Jurkat, Clone E6-1 (cell line): ENCODE results near the gene SRGAP3.

ENCODE experiments used
- DNase-seq: peaks from one replicate; pipeline ENCODE4 v3.0.0-alpha.2; 2011; ENCODE audit warnings: low read depth, low spot score
- H3K4me3 ChIP-seq: 2 replicates; pipeline ENCODE4 v1.5.1; 2011; ENCODE audit warnings: mild to moderate bottlenecking, low read length, control low read depth, moderate library complexity

The SRGAP3 gene

DNA sequence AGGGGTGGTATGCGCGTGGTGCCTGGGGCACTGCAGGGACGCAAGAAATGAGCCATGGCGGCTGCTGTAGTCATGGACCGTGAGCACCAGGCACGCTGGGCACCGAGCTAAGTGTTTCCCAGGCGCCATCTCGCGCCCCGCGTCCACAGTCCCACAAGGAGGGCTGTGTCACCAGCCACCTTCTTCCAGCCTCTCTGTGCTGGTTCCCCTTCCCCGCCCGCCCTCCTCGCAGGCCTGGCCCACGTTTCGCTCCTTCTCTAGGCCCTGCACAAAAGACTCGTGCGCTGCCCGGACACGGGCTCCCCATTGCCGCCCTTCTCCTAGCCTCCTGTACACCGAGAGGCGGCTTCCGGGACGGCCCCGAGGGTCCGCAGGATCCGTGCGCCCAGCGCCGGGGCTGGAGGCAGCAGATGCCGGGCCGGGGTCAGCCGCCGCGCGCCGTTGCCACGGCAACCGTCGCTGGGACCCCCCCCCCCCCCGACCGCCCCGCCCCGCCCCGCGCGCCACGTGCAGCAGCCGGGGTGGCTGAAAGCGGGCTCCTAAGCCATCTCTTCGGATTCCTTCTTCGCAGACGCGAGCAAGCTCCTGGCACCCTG, 113.4 kb downstream of the SRGAP3 start:
- H3K4me3 ChIP-seq = no peak overlapping the region
- DNase-seq = no peak

DNA sequence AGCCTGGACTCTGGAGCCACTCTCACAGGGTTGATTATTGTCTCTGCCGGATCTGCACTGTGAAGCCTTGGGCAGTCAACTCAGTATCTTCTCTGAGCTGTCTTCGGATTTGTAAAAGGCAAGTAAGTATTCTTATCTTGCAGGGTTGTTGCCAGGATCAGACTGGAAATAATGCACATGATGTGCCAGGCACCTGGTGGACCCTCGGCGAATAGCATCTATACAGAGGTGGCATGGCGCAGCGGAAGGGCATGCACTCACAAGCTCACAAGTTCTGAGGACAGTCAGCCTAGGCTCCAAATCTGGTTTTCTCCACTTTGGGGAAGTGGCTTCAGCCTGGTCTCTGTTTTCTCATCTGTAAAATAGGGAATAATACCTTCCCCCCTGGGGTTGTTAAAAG, 113.9 kb downstream of the SRGAP3 start:
- no peak overlapping the region for H3K4me3 ChIP-seq

DNA sequence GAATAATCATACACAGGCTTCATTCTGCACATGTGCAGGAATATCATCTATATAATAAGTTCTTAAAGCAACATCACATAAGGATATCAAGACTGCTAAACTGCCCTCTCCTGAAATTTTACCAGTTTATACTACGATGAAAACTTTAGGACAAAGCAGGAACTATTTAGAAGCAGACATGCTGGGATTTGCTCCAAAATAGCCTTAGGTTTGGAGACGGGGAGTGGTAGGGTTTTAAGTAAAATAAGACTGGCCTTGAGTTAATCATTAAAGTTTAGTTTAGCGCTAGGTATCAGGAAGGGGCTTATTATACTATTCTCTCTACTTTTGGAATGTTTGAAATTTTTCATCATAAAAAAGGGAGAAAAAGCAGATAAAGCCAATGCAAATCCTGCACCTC, 115.8 kb downstream of the SRGAP3 start:
- H3K4me3 ChIP-seq = no peak overlapping the region
- DNase-seq = no peak

More for the DNA sequence above, 113.9 kb downstream of the SRGAP3 start:
- no peak for DNase-seq

DNA sequence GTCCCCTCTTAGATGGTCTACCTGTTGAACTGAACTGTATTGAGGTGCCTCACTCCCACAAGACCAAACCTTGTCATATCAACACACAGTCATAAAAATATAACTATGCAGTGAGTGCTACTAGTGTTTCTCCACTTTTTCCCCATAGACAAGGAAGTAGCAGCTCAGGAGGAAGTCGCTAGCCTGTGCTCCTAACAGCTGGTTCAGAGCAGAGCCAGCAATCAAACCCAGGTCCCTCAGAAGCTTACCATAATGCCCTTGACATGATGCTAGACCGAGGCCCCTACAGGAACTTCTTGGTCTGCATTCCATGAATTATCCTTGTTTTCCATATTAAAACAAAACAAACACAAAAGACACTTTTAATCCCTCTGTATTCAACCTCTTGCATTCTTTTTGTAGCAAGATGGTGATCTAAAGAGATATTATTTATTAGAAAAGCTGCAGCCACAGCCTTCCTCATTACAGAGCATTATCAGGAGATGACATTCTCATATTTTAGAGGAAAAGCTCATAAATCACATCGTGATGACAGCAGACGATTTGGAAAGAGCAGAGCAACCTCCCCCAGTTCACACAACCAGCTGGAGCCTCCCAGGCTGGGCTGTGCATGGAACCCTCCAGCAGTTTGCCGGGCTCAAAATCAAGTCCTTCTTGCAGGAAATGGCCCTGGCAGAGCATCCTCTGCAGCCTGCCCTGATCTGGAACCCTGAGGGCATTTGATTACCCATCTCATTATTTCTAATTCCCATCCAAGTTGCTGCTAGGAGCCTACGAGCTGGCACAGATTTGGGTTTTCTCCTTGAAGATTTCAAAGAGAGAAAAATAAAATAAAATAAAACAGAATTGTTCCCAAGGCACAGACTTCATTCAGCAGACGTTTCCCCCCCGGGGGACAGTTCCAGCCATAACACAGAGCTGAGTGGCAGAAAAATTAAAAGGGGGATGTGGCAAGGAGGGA, 118.8 kb downstream of the SRGAP3 start:
- no peak overlapping the region for H3K4me3 ChIP-seq
- DNase-seq = no peak

DNA sequence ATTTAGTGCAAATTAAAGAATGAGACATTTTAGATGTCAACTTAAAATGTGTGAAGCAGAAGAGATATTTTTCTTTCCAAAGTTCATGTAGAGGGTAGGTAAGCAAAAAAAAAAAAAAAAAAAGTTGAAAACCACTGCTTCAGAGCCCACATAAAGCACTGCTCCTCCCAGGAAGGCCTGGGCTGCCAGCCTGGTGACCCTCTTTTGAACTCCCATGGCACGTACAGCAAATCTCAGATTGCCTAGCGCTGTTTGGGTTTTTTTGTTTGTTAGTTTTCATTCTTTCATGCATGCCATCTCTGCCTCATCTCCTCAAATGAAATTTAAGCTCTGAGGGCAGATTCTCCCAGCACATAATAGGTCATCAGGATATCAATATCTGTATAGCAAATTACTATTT, 120.1 kb downstream of the SRGAP3 start:
- H3K4me3 ChIP-seq = no peak overlapping the region
- no peak for DNase-seq

DNA sequence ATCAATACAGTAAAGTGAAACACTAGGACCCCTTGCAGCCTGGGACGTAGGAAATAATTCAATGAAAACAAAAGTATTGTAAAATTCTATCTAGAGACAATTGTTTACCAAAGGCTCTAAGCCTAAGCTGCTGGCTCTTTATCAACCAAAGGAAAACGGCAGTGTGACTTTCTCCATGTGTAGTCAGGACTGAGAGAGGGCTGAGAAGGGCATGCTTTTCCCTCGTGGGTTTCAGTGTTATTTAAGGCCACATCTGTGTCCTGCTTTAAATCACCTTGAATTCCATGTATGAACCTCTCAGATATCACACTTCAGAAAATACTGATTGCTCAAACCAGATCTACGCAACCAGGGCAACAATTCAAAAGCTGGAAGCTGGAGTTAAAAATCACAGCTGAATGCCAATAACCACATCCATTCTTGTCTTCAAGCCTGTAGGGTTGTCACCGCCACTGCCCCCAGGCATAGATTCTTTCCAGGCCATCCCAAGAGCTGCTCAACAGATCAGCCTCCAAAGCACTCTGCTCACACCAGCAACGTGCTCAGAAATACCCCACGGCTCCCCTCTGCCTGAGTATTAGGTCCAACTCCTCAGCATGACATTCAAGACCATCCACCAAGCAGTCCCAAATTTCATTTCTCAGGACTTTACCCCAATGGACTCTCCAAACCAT, 124.0 kb downstream of the SRGAP3 start:
- H3K4me3 ChIP-seq = no peak overlapping the region
- no peak for DNase-seq

DNA sequence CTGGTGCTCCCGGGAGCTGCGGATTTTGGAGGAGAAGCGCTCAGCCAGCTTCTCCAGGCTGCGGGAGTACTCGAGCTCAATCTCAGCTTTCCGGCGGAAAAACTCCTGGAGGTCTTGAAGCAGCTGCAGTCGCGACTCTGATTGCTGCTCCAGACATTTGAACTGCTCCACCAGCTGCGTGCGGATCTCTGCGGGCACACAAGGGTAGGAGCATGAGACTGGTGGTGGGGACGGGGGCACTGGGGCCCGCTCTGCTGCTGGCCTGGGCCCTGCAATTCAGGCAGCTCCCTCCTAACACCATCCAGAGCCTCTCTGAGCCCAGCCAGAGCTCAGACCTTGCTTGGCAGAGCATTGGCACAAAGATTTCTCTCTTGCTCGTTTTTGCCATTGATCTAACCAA, 124.7 kb downstream of the SRGAP3 start:
- no peak overlapping the region for H3K4me3 ChIP-seq
- DNase-seq = no peak

DNA sequence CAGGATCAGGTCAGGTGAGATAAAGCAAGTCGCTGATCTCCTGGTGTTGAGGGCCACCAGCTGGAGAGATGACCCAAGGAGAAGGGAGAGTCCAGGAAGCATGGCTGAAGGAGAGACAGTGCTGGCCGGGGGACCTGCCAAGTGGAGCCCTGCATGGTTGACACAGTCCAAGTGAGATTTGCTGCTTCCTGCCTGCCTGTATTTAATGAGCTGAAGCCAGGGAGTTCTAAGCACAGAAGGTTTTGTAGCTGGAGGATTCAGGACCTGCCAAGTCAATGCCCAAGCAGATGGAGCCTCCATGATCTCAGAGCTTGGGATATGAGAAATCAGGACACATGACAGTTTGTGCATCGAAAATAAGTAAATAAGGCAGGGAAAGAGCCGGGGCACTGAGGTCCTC, 125.6 kb downstream of the SRGAP3 start:
- H3K4me3 ChIP-seq = no peak overlapping the region

DNA sequence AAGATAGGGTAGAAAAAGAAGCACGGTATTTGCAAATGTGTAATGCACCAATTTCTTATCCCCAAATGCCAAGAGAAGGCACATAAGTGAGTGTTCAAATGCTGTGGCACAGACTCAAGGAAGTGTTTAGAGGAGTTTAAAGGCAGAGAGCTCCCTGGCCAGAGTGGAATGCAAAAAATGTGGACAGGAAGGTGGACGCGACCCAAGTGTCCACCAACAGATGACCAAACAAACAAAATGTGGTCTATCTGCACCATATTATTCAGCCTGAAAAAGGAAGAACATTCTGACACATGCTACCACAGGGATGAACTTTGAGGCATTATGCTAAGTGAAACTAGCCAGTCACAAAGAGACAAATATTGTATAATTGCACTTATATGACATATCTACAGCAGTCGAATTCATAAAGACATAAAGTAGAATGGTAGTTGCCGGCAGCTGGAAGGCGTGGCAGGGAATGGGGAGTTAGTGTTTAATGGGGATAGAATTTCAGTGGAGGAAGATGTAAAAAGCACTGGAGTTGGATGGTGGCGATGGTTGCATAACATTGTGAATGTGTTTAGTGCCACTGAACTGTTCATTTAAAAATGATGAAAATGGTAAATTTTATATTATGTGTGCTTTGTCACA, 126.6 kb downstream of the SRGAP3 start:
- H3K4me3 ChIP-seq = no peak overlapping the region
- DNase-seq = no peak

More for the DNA sequence above, 125.6 kb downstream of the SRGAP3 start:
- no peak for DNase-seq

DNA sequence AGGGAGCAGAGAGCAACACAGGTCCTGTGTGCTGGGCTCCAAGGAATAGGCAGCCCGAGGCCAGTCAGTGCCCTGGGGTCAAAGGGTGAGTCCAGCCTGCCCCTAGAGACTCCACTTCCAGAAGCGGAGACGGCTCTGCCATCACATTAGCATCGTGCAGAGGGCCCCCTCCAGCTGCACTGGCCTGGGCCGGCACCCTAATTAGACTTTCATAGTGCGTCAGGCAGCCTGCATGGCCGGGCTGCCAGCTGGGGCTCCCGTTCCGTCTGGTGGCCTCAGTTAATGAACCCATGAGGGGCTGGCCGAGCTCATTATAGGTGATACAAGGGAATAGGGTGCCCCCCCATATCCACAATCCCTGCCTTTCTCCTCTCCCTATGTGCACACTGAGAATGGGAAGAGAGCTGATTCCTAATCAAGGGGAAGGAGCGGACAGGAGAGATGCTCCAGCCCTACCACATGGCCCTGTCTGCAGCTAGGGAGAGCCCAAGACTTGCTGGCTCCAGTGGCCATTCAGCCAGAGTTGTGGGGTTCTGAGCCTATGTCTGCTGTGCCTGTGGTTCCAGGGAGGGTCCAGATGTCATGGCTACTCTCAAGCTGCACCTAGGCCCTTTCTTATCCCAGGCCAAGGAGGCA, 128.0 kb downstream of the SRGAP3 start:
- no peak overlapping the region for H3K4me3 ChIP-seq
- no peak for DNase-seq

DNA sequence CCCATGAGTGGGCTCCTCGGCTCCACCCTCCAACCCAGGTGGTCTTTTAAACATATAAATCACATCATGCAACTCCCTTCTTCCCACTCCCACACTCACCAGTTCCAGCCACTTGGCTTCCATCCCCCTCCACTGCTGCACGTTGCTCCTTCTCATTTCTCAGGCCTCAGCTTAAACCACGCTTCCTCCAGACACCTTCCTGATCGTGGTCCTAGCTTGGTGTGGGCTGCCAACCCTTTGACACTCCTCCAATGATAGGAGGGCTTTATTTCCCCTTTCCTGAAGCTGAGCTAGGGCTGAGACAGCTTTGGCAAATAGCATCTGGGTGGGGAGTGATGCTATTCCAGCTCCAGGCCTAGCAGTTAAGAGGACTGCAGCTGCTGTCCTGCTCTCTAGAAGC, 130.1 kb downstream of the SRGAP3 start:
- no peak overlapping the region for H3K4me3 ChIP-seq
- DNase-seq = no peak

DNA sequence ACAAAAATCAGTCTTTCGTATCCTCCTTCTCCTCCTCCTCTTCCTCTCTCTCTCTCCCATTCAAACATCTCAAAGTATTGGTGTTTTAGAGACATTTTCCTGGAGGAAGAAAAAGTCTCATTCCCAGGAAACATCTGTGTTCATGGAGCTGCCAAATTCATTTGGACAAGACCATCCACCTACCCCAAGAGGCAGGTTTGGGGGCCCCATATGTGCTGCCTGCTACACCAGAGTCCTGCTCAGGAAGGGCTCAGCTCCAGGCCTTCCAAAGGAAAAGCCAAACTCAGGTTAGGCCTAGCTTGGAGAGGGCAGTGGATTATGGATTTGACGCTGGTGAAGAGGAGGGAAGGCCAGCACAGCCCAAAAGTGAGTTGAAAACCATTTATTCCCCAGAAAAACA, 131.2 kb downstream of the SRGAP3 start:
- no peak for DNase-seq
- no peak overlapping the region for H3K4me3 ChIP-seq

DNA sequence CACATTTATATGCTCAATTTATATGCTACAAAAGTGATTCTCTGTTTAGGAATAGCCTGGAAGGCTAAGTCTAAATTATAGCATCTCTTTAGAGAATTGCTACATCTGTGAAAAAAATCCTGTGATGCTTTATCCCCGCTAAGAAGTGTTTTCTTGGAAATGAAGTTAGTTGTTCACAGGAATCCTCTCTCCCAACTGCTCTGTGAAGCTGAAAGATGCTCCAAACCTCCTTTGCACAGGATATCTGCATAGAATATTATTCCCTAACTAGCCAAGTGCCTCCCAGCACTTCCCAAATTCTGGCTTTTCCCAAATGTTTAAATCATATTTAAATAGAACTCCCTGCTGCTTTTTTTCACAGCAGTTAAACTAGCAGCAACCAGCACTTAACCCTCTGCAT, 132.2 kb downstream of the SRGAP3 start:
- H3K4me3 ChIP-seq = no peak overlapping the region
- DNase-seq = no peak

DNA sequence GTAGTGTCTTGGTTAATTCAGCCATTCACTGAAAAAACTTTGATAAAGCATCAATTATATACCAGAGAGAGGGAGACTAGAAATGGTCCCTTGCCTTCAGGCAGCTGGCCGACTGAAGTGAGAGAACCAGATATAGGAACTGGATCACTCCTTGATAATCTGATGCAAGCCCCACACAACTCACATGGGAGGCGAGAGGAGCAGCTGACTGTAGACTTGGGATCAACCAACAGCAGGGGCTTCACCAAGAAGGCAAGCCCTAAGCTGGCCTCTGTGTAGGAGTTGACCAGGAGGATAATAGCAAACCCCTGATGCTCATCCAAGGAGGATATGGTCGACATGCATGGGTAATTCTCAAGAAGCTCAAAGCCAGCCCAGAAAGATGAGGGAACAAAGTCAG, 133.1 kb downstream of the SRGAP3 start:
- DNase-seq = no peak
- no peak overlapping the region for H3K4me3 ChIP-seq

DNA sequence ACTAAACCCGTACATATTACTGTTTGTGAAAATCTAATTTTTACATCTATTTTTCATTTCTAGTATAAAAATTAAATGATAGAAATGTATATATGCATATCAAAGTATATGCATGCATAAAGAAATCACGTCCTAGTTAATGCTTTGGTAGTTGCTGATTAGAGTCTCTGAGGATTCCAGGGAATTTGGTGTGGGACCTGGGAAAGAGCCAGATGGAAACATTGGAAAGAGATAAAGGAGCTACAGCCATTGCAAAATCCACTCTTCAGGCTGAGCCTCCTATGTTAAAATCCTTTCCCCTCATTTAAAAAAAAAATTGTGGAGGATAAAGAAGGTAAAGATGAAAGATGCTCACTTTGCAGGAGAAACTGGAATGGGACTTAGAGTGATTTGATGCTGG, 134.1 kb downstream of the SRGAP3 start:
- H3K4me3 ChIP-seq = no peak overlapping the region
- no peak for DNase-seq

DNA sequence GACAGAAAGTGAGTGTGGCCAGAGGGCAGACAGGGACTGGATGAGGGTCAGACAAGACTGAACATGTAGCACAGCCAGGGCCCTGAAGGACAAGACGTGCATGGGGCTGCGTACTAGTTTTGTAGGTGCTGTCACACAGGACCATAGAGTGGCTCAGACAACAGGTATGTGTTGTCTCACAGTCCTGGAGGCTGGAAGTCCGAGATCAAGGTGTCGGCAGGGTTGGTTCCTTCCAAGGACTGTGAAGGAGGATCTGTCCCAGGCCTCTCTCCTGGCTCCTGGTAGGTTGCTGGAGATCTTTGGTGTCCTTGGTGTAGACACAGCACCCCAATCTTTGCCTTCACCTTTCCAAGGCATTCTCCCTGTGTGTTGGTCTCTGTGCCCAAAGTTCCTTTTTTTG, 136.4 kb downstream of the SRGAP3 start:
- DNase-seq = no peak

DNA sequence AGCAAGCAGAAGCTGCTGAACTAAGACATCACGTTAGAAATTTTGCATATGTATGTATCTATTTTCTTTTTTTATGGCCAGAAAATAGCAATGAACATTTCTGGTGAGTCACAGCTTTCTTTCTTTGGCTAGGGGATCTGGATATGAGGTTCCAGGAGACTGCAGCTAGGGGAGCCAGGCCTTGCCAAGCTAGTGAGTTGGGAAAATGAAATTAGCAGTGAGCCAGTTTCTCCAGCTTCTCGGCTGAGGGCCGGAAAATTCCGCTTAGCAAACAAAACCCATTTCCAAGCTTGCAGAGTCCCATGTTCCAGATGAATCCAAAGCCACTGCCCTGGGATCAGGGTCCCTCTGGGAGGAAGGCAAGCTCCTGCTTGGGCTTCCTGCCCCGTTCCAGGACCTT, 137.6 kb downstream of the SRGAP3 start:
- H3K4me3 ChIP-seq = no peak overlapping the region
- DNase-seq = no peak

More for the DNA sequence above, 136.4 kb downstream of the SRGAP3 start:
- no peak overlapping the region for H3K4me3 ChIP-seq

DNA sequence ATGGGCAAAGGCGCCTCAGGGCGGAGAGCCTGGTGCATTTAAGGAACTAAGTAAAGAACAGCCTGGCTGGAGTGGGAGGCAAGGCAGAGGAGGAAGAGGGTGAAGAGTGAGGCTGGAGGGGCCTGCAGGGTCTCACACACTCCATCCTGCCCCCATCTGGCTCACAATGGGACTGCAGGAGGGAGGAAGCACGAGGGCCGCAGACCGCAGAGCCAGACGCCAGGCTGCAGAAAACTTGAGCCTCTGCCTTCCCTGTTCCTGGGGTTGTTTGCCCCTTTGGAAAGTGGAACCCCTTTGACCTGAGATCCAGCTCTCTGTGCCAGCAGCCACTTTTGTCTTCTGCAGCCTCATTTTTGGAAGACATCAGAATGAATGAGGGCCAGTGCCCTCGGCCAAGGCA, 138.0 kb downstream of the SRGAP3 start:
- H3K4me3 ChIP-seq = no peak overlapping the region
- DNase-seq = no peak

DNA sequence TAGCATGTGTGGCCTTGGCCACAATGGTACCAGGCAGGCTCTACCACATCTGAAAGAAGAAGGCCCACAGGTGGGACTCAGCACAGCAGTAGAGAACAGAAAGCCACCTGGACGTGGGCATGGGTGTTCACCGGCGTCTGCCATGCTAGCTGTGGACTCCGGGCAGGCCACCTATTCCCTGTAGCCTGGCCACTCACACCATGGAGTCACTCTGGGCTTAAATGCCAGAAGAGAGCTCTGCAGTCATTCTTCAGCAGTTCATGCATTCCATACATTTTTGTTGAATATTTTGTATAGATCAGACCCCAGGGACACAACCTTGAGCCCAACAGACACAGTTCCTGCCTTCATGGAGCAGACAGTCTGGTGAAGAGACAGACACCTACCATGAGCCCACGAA, 138.6 kb downstream of the SRGAP3 start:
- no peak for DNase-seq
- no peak overlapping the region for H3K4me3 ChIP-seq
